Measurements from ENCODE around the gene CDC42EP1. TPM values are rescaled to one million over a fixed set of nuclear protein-coding genes. Genes with fewer than 3 reads are reported as not detected.

The CDC42EP1 gene
- total RNA-seq, 1 donor from 2014 or later = 51.2 TPM

GRCh38 chr22:37564111-37564711 is 3.9 kb downstream of the CDC42EP1 start:
- Mint-ChIP-seq H3K27me3 (ENCODE audit: unreplicated experiment) (peaks cover 5% of the 10 kb centered on the region), H3K27ac (ENCODE audit: unreplicated experiment) (no peak overlapping the region), H3K36me3 (ENCODE audit: low read depth, unreplicated experiment) (peaks cover 7% of the 10 kb centered on the region), H3K4me3 (ENCODE audit: unreplicated experiment) (no peak overlapping the region), H3K4me1 (ENCODE audit: unreplicated experiment) (peaks cover 32% of the 10 kb centered on the region), H3K9me3 (ENCODE audit: unreplicated experiment) (no peaks in the 10 kb centered on the region)
- TF ChIP-seq CTCF (IDR thresholded peaks at IDR 0.05; ENCODE audit: unreplicated experiment) = no peak
- no peak for DNase-seq (ENCODE audit: low spot score)

GRCh38 chr22:37565830-37566229 is 5.5 kb downstream of the CDC42EP1 start:
- TF ChIP-seq CTCF (IDR thresholded peaks at IDR 0.05; ENCODE audit: unreplicated experiment) = no peak
- no peak overlapping the region for H3K27ac Mint-ChIP-seq (ENCODE audit: unreplicated experiment)
- peaks cover 7% of the 10 kb centered on the region for H3K36me3 Mint-ChIP-seq (ENCODE audit: low read depth, unreplicated experiment)
- H3K9me3 Mint-ChIP-seq (ENCODE audit: unreplicated experiment) = no peaks in the 10 kb centered on the region
- H3K27me3 Mint-ChIP-seq (ENCODE audit: unreplicated experiment) = peaks cover 5% of the 10 kb centered on the region
- H3K4me3 Mint-ChIP-seq (ENCODE audit: unreplicated experiment) = no peak overlapping the region
- no peak for DNase-seq (ENCODE audit: low spot score)
- H3K4me1 Mint-ChIP-seq (ENCODE audit: unreplicated experiment) = peaks cover 32% of the 10 kb centered on the region

DNA sequence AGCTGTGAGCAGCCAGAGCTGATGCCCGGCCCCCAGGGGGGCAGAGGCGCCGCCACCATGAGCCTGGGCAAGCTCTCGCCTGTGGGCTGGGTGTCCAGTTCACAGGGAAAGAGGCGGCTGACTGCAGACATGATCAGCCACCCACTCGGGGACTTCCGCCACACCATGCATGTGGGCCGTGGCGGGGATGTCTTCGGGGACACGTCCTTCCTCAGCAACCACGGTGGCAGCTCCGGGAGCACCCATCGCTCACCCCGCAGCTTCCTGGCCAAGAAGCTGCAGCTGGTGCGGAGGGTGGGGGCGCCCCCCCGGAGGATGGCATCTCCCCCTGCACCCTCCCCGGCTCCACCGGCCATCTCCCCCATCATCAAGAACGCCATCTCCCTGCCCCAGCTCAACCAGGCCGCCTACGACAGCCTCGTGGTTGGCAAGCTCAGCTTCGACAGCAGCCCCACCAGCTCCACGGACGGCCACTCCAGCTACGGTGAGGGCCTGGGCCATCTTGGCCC is 6.1 kb downstream of the CDC42EP1 start:
- peaks cover 7% of the 10 kb centered on the region for H3K36me3 Mint-ChIP-seq (ENCODE audit: low read depth, unreplicated experiment)
- peaks cover 5% of the 10 kb centered on the region for H3K27me3 Mint-ChIP-seq (ENCODE audit: unreplicated experiment)
- no peak for DNase-seq (ENCODE audit: low spot score)
- peaks cover 32% of the 10 kb centered on the region for H3K4me1 Mint-ChIP-seq (ENCODE audit: unreplicated experiment)
- no peak overlapping the region for H3K4me3 Mint-ChIP-seq (ENCODE audit: unreplicated experiment)
- H3K9me3 Mint-ChIP-seq (ENCODE audit: unreplicated experiment) = no peaks in the 10 kb centered on the region
- TF ChIP-seq CTCF (IDR thresholded peaks at IDR 0.05; ENCODE audit: unreplicated experiment) = no peak
- no peak overlapping the region for H3K27ac Mint-ChIP-seq (ENCODE audit: unreplicated experiment)

- H3K36me3 Mint-ChIP-seq (ENCODE audit: low read depth, unreplicated experiment) = peaks cover 7% of the 10 kb centered on the region
- no peaks in the 10 kb centered on the region for H3K9me3 Mint-ChIP-seq (ENCODE audit: unreplicated experiment)
- H3K4me1 Mint-ChIP-seq (ENCODE audit: unreplicated experiment) = peaks cover 27% of the 10 kb centered on the region
- no peak overlapping the region for H3K27ac Mint-ChIP-seq (ENCODE audit: unreplicated experiment)
- peaks cover under 1% of the 10 kb centered on the region for H3K27me3 Mint-ChIP-seq (ENCODE audit: unreplicated experiment)
- peak; percentile 91 for TF ChIP-seq CTCF (IDR thresholded peaks at IDR 0.05; ENCODE audit: unreplicated experiment)
- peak; percentile 86 for DNase-seq (ENCODE audit: low spot score)
- peak overlapping the region; percentile 42 for H3K4me3 Mint-ChIP-seq (ENCODE audit: unreplicated experiment)
Observed at GRCh38 chr22:37566903-37567798, 6.9 kb downstream of the CDC42EP1 start.

GRCh38 chr22:37568012-37568411 is 7.7 kb downstream of the CDC42EP1 start:
- Mint-ChIP-seq H3K4me1 (ENCODE audit: unreplicated experiment) (peaks cover 22% of the 10 kb centered on the region), H3K4me3 (ENCODE audit: unreplicated experiment) (peak overlapping the region; percentile 42), H3K27me3 (ENCODE audit: unreplicated experiment) (no peaks in the 10 kb centered on the region), H3K27ac (ENCODE audit: unreplicated experiment) (no peak overlapping the region), H3K36me3 (ENCODE audit: low read depth, unreplicated experiment) (peaks cover 7% of the 10 kb centered on the region), H3K9me3 (ENCODE audit: unreplicated experiment) (no peaks in the 10 kb centered on the region)
- no peak for DNase-seq (ENCODE audit: low spot score)
- TF ChIP-seq CTCF (IDR thresholded peaks at IDR 0.05; ENCODE audit: unreplicated experiment) = no peak
